ENCODE results near the gene EXOC4. TPM values are rescaled to one million over a fixed set of nuclear protein-coding genes. Genes with fewer than 3 reads are reported as not detected.
A peak's percentile ranks its signal among the peaks of the same experiment; 100 is the strongest.

Gene EXOC4
- total RNA-seq, 2 donors from 2014 or later, result 33.7 to 41.5 TPM

GRCh38 chr7:133850497-133851280 is 597.8 kb downstream of the EXOC4 start:
- ATAC-seq (no peak), DNase-seq (no peak)
- intact Hi-C loops (cut with DNase I), result no loop called here

- ATAC-seq (no peak), DNase-seq (no peak)
- intact Hi-C loops (cut with DNase I), result no loop called here
These were observed 598.5 kb downstream of the EXOC4 start for GRCh38 chr7:133851411-133851810.

GRCh38 chr7:133853706-133854276 is 600.9 kb downstream of the EXOC4 start:
- intact Hi-C loops (cut with DNase I), result no loop called here
- DNase-seq, result no peak
- peak; percentile 44 to 47 for ATAC-seq

GRCh38 chr7:133854739-133855138 is 601.9 kb downstream of the EXOC4 start:
- intact Hi-C loops (cut with DNase I), result no loop called here
- no peak for ATAC-seq
- no peak for DNase-seq

- intact Hi-C loops (cut with DNase I), result no loop called here
- DNase-seq, result no peak
- no peak for ATAC-seq
These were observed 604.7 kb downstream of the EXOC4 start for GRCh38 chr7:133857376-133858119.

GRCh38 chr7:133858311-133858710 is 605.4 kb downstream of the EXOC4 start:
- no peak for DNase-seq
- intact Hi-C loops (cut with DNase I), result no loop called here
- no peak for ATAC-seq

GRCh38 chr7:133859231-133859630 is 606.4 kb downstream of the EXOC4 start:
- ATAC-seq, result no peak

GRCh38 chr7:133859871-133860450 is 607.1 kb downstream of the EXOC4 start:
- ATAC-seq, result no peak
- intact Hi-C loops (cut with DNase I), result no loop called here

More at GRCh38 chr7:133859231-133859630, 606.4 kb downstream of the EXOC4 start:
- intact Hi-C loops (cut with DNase I), result no loop called here
- no peak for DNase-seq

GRCh38 chr7:133860628-133861335 is 607.9 kb downstream of the EXOC4 start:
- intact Hi-C loops (cut with DNase I), result no loop called here
- DNase-seq (no peak), ATAC-seq (no peak)

More at GRCh38 chr7:133859871-133860450, 607.1 kb downstream of the EXOC4 start:
- no peak for DNase-seq

GRCh38 chr7:133861876-133862275 is 609.0 kb downstream of the EXOC4 start:
- intact Hi-C loops (cut with DNase I), result no loop called here
- DNase-seq, result no peak
- no peak for ATAC-seq

- no peak for ATAC-seq
- intact Hi-C loops (cut with DNase I), result no loop called here
- no peak for DNase-seq
These were observed 610.6 kb downstream of the EXOC4 start for GRCh38 chr7:133863362-133864061.

- ATAC-seq (no peak), DNase-seq (no peak)
- intact Hi-C loops (cut with DNase I), result no loop called here
These were observed 616.7 kb downstream of the EXOC4 start for GRCh38 chr7:133869556-133869955.

- no peak for DNase-seq
- no peak for ATAC-seq
- intact Hi-C loops (cut with DNase I), result no loop called here
These were observed 618.9 kb downstream of the EXOC4 start for GRCh38 chr7:133871757-133872156.

GRCh38 chr7:133873187-133873586 is 620.3 kb downstream of the EXOC4 start:
- intact Hi-C loops (cut with DNase I), result no loop called here
- no peak for DNase-seq
- no peak for ATAC-seq

GRCh38 chr7:133873631-133874030 is 620.8 kb downstream of the EXOC4 start:
- ATAC-seq, result no peak
- intact Hi-C loops (cut with DNase I), result no loop called here
- no peak for DNase-seq

- intact Hi-C loops (cut with DNase I), result no loop called here
- ATAC-seq, result no peak
- no peak for DNase-seq
These were observed 630.7 kb downstream of the EXOC4 start for GRCh38 chr7:133883591-133883990.

GRCh38 chr7:133885213-133885612 is 632.3 kb downstream of the EXOC4 start:
- no peak for DNase-seq
- no peak for ATAC-seq
- intact Hi-C loops (cut with DNase I), result no loop called here

- intact Hi-C loops (cut with DNase I), result no loop called here
These were observed 633.2 kb downstream of the EXOC4 start for GRCh38 chr7:133886086-133886485.

GRCh38 chr7:133886797-133887196 is 633.9 kb downstream of the EXOC4 start:
- intact Hi-C loops (cut with DNase I), result no loop called here
- no peak for DNase-seq
- ATAC-seq, result no peak

More at GRCh38 chr7:133886086-133886485, 633.2 kb downstream of the EXOC4 start:
- no peak for ATAC-seq
- no peak for DNase-seq
